ENCODE measurements around the gene IPO4.

IPO4 gene

DNA sequence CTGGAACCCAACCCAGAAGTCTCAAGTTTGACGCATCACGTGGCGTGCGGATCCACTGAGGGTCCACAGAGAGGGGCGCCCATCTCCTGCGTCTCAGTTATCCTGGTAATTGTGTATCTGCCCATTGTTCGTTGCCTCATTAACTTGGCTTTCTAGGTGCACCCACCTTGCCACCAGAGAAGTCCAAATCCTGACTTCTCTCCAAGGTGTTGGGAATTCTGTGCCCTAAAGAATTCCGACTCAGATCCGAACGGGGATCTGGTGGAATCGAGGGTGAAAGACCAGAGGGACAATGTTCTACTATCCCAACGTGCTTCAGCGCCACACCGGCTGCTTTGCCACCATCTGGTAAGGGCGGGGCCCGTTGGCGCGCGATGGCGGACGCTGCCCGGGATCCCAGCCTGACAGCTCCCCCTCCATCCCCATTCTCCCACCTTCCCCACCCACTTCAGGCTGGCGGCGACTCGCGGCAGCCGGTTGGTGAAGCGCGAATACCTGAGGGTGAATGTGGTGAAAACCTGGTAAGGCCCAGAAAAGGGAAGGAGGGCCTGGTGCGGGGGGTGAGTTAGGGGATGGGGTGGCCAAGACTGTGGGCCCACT lies 16.3 kb downstream of the IPO4 start:
- peak in 2 of 14 donors; percentile 36 to 43 for DNase-seq

DNA sequence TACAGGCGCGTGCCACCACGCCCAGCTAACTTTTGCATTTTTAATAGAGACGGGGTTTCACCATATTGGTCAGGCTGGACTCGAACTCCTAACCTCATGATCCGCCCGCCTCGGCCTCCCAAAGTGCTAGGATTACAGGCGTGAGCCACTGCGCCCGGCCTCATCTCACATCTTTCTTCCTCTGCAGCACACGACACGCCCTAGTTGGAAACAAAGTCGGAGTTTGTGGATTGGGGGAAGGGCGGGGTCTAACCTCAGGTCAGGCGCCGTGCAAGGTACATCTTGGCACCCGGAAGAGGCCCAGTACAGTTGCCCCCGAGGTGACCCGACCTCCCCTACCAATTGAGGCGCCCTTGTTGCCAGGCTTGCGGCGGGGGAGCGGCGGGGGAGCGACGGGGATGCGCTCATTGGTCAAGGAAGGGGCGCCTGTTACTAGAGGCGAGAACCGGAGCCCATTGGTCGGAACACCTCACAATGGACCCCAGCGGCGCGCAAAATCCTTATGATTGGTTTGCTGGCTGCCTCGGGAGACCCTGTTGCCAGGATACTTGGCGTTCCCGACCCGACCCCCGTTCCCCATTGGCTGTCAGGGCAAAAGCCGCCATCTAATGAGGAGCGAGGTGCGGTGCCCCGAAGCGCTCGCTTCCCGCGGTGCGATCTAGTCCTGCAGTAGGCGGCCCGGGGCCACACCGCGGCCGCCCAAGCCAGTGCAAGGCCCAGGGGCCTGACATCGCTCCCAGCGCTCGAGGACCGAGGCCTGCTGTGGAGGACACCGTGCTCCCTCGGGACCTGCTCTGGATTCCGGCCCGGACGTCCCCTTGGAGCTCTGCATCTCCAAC lies 17.0 kb downstream of the IPO4 start, which contains the start of gene REC8:
Gene REC8 (plus strand): TSS at position 659 of the 839 bp plus-strand sequence. CDS start 473 bp downstream, outside the sequence.
- peak; percentile 46 to 98 (median 86) for DNase-seq

DNA sequence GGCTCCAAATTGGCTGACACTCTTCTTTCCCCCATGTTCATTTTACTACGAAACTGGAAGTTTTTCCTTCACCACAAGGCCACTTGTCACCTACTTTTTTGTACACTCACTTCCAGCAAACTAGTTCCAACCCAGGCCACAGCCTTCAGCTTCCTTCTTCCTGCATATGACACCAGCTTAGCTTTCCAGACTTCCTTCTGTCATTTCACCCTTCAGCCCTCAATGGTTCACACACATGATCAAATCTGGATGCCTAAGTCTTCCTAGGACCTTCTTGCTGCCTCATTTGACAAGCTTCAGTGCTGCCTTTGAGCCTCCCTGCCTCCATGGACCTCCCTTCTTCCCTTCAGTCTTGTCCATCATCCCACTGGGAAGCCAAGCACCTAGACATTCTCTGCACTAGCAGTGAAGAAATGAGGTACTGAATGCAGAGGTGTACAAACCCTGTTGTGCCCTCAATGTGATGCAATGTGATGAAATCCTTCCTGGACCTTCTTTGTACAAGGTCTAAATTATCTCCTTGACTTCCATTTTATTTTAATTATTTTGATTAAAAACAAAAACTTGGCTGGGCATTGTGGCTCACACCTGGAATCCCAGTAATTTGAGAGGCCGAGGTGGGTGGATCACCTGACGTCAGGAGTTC lies 21.0 kb downstream of the IPO4 start:
- no peak for DNase-seq

DNA sequence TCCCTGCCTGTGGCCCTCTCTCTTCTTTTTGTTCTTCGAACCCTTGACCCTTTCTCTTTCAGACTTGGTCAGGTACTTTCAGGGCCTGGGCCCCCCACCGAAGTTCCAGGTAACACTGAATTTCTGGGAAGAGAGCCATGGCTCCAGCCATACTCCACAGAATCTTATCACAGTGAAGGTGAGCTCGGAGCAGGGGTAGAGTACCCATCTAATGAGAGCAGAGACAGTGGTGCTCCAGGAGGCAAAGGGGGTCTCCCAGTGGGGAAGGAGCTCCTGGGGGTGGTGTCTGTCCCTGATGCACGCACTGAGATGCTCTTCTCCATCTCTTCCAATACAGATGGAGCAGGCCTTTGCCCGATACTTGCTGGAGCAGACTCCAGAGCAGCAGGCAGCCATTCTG lies 22.8 kb downstream of the IPO4 start:
- no peak for DNase-seq

DNA sequence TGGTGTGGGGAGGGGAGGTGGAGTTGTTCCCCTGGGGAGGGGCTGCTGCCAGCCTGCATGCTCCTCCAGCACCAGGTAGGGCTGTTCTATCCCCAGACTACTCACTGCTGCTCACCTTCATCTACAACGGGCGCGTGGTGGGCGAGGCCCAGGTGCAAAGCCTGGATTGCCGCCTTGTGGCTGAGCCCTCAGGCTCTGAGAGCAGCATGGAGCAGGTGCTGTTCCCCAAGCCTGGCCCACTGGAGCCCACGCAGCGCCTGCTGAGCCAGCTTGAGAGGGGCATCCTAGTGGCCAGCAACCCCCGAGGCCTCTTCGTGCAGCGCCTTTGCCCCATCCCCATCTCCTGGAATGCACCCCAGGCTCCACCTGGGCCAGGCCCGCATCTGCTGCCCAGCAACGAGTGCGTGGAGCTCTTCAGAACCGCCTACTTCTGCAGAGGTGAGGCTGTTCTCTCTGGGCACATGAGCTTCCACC lies 24.1 kb downstream of the IPO4 start:
- DNase-seq = no peak

DNA sequence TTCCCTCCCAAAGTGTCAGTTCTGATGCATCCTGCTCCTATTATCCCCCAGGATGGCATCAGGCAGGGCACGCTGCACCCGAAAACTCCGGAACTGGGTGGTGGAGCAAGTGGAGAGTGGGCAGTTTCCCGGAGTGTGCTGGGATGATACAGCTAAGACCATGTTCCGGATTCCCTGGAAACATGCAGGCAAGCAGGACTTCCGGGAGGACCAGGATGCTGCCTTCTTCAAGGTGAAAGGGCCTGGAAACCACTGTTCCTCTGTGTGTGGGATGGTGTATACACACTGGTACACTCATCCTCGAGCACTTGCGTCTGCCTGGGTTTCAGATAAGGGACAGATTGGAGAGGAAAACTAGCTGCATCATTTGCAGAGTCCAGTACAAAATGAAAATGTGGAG lies 26.5 kb downstream of the IPO4 start:
- peak in 3 of 14 donors; percentile 21 to 25 (median 22) for DNase-seq

DNA sequence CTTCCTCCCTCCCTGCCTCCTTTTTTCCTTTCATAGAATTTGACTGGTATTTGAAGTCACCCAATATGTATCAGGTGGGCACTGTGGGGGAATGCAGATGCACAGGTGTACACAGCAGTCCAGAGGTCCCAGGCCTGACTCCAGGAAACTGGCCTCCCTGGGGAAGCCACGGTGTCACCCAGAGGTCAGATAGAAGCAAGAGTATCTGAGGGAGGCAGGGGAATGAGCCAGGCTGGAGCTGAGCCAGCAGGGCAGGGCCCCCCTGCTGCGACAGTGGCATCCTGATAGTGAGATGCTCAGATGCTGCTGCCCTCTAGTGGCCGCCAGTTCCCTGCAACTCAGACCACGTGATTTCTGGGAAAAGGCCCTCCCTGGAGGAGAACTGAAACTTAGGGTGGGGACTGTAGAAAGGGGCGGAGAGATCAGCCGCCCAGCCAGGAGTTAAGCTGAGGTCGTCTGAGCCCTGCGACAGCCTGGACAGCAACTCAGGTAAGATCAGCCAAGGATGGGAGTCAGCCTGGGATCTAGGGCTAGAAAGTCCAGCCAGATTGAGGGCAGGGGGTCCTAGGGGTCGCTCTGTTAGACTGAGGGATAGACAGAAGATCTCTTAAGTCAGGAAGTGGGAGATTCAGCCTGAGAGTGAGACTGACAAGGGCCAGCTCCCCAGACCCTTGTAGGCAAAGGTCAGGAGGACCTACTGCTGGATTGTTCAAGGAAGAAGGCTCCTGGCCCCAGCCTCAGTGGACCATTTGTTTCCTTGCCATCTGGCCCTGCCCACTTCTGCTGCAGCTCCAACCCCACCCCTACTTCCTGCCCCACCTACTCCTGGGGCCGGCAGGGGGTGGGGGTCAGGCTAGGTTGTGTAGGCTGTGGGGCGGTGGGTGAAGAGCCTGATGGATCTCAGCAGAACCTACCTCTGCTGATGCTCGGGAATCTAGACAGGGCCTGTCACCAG lies 27.5 kb downstream of the IPO4 start, which contains the start of gene IRF9:
Gene IRF9 (plus strand): TSS at position 416 of the 955 bp plus-strand sequence. CDS start 880 bp downstream, outside the sequence.
- peak; percentile 45 to 97 (median 92) for DNase-seq

DNA sequence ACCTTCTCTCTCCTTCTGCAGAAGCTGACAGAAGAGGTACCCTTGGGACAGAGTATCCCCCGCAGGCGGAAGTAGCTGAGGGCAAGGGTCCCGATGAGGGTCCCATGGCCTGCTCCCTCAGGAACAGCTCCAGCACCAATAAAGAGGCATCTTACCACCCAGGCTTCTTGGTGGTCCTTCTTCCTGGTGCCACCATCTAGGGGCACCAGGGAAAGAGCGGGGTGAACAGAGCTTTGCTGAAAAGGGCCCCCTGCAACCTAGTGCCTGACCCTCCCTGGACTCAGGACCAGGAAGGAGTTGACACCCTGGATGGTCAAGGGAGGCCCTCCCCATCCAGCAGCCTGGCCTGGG lies 28.1 kb downstream of the IPO4 start:
- no peak for DNase-seq

DNA sequence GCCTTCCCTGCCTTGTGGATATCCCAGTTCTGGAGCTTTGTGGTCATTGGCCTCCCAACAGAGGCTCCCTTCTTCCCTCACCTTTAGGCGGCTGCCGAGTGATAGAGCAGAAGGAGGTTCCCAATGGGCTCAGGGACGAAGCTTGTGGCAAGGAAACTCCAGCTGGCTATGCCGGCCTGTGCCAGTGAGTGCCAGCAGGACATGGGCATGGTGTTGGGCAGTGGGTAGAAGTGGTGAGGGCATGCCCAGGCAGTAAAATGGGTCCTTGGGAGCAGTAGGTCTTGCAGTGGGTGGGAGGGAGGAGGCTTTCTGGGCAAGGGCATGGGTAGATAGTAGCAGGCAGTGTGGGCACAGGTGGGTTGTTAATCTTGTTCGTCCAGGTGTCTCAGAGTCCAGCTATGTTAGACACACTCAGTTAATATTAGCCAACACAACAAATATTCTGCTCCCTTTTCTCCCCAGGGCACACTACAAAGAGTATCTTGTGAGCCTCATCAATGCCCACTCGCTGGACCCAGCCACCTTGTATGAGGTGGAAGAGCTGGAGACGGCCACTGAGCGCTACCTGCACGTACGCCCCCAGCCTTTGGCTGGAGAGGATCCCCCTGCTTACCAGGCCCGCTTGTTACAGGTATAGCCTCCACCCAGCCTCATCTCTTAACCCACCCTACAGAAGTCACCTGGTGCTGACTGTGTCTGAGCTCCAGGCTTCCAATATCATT lies 28.7 kb downstream of the IPO4 start:
- DNase-seq = no peak

DNA sequence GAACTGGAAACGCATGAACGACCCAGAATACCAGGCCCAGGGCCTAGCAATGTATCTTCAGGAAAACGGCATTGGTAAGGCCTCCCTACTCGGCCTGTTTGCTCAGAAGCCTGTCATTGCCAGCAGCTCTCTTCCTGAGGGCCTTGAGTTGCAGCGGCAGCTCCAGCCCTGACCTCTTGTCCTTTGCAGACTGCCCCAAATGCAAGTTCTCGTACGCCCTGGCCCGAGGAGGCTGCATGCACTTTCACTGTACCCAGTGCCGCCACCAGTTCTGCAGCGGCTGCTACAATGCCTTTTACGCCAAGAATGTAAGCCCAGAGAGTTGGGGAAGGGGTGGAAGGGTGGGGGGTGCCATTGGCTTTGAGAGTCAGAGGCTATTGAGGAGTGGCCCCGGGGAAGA lies 31.3 kb downstream of the IPO4 start:
- no peak for DNase-seq

DNA sequence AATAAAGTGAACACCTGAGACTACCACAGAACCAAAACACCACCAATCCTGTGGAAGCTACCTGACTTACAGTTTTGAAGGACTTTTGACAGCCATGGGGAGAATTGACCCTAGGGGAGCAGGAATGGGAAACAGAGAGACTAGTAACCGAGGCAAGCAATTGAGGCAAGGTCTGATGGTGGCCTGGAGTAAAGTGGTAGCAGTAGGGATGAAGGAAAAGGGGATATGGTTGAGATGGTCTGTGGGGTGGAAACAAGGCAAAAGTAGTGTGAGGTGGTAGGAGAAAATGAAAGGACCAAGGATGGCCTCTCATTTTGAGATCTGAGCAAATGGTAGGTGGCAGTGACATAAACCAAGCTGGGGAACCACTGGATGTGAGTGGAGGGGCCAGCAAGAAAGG lies 31.8 kb downstream of the IPO4 start:
- DNase-seq = no peak

DNA sequence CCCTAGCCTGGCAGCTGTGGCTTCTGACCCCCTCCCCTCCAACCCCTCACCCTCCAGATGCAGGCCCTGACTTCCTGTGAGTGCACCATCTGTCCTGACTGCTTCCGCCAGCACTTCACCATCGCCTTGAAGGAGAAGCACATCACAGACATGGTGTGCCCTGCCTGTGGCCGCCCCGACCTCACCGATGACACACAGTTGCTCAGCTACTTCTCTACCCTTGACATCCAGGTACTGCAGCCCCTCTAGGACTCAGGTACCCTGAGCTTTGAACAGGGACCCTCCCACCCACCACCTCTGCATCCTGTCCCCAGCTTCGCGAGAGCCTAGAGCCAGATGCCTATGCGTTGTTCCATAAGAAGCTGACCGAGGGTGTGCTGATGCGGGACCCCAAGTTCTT lies 33.5 kb downstream of the IPO4 start:
- DNase-seq = no peak

DNA sequence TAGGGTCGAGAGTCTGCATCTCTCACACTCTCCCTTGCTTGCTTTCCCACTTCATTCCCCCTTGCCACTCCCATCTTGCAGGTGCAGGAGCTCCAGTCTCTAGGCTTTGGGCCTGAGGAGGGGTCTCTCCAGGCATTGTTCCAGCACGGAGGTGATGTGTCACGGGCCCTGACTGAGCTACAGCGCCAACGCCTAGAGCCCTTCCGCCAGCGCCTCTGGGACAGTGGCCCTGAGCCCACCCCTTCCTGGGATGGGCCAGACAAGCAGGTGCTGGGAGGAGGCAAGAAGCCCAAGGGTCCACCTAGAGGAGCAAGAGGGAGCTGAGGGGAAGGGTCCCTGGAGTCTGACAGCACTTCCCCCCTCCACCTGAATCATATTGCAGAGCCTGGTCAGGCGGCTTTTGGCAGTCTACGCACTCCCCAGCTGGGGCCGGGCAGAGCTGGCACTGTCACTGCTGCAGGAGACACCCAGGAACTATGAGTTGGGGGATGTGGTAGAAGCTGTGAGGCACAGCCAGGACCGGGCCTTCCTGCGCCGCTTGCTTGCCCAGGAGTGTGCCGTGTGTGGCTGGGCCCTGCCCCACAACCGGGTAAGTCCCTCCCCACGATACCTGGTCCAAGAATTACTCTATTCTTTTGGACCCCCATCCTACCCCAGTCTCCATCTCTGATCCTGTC lies 37.1 kb downstream of the IPO4 start:
- DNase-seq = no peak

DNA sequence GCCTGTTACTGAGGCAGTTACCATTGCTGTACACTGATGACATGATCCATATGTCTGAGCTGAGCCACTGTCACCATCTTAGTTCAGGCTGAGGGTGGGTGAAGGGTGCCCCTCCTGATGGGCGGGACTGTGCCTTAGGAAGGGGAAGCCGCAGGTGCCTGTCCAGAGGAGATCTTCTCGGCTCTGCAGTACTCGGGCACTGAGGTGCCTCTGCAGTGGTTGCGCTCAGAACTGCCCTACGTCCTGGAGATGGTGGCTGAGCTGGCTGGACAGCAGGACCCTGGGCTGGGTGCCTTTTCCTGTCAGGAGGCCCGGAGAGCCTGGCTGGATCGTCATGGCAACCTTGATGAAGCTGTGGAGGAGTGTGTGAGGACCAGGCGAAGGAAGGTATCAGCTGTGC lies 37.6 kb downstream of the IPO4 start:
- no peak for DNase-seq

DNA sequence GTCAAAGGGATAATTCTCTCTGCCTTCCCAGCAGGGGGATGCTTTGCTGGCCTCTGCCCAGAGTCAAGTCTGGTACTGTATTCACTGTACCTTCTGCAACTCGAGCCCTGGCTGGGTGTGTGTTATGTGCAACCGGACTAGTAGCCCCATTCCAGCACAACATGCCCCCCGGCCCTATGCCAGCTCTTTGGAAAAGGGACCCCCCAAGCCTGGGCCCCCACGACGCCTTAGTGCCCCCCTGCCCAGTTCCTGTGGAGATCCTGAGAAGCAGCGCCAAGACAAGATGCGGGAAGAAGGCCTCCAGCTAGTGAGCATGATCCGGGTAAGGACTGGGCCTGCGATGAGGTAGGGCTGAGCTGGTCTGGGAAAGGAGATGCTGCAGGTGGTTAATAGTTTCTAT lies 38.0 kb downstream of the IPO4 start:
- no peak for DNase-seq

DNA sequence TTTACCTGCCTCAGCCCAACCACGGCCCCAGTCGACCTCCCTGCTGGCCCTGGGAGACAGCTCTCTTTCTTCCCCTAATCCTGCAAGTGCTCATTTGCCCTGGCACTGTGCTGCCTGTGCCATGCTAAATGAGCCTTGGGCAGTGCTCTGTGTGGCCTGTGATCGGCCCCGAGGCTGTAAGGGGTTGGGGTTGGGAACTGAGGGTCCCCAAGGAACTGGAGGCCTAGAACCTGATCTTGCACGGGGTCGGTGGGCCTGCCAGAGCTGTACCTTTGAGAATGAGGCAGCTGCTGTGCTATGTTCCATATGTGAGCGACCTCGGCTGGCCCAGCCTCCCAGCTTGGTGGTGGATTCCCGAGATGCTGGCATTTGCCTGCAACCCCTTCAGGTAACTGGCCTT lies 38.6 kb downstream of the IPO4 start:
- no peak for DNase-seq

DNA sequence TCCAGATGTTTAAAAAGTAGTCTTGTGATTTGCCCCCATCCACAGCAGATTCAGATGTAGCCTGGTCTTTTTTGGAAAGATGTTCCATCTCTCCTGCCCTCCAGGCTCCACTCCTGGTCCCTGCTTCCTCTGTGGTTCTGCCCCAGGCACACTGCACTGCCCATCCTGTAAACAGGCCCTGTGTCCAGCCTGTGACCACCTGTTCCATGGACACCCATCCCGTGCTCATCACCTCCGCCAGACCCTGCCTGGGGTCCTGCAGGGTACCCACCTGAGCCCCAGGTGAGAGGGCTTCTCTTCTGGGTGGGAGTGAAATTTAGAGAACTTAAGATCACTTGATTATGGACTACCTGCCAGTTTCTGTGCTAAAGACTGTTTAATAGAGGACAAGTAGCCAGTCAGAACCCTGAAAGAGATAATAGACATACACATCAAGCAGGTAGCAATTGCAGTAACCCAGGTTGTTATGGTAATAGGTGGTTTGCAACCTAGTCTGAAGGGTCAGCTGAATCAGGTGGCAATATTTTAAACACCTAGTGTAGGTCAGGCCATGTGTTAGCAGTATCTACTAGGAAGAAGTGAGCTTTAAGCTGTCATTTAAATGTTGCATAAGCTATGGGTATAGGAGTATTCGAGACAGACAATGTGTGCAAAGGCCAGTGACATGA lies 39.2 kb downstream of the IPO4 start:
- no peak for DNase-seq

DNA sequence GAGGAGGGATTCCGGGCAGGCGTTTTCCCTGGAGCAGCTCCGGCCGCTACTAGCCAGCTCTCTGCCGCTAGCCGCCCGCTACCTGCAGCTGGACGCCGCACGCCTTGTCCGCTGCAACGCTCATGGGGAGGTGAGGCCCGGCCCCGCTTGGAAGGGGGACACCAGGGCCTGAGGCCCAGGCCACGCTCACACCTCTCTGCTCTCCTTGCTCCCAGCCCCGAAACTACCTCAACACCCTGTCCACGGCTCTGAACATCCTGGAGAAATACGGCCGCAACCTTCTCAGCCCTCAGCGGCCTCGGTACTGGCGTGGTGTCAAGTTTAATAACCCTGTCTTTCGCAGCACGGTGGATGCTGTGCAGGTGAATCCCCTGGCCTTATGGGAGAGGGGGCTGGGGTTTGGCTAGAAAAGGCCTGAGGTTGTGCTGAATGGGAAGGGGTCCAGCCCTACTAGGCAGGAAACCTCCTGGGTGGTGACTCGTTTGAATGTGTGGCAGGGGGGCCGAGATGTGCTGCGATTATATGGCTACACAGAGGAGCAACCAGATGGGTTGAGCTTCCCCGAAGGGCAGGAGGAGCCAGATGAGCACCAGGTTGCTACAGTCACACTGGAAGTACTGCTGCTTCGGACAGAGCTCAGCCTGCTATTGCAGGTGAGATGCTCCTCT lies 40.7 kb downstream of the IPO4 start:
- no peak for DNase-seq

DNA sequence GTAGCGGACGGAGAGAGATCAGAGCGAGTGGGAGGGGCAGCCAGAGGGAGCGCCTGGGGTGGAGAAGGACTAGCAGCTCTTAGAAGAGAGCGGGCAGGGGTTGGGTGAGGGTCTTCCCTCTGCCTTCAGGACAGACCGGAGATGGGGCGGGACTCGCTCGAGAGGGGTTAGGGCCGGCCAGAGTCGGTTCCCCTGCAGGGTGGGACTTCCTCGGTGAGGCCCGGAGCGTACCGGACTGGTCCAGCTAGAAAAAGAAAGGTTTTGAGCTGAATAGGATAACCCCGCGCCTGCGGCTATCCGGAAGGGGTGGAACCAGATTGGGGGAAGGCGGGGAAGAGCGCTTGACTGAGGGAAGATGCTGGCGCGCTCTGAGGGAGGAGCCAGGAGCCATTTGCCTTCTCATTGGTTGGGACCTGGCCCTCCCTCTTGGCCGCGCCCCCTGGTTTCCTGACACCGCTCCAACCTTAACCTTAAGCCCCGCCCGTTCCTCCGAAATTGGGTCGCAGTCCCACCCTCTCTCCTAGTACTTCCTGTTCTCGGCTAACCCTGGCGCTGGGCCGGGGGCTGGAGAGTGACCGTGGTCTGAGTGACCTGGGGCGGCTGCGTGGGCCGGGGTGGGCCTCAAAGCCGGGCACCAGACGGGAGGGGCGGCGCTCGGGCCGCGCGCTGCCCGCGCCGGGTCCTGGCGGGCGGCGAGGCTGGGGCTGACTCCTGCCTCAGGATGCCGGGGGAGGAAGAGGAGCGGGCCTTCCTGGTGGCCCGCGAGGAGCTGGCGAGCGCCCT lies 41.4 kb downstream of the IPO4 start, which contains the start of gene RNF31:
Gene RNF31 (plus strand): TSS at position 521 of the 783 bp plus-strand sequence. CDS start 201 bp downstream, at position 722.
- DNase-seq = peak; percentile 73 to 97 (median 94)
